ENCODE data around the gene CYFIP2. TPM values are rescaled to one million over a fixed set of nuclear protein-coding genes. Genes with fewer than 3 reads are reported as not detected.

CYFIP2 gene
- total RNA-seq, 1 donor from 2014 or later, result 2.1 TPM

GRCh38 chr5:157259699-157260098 is 6.2 kb upstream of the CYFIP2 start:
- ATAC-seq, result no peak

GRCh38 chr5:157263496-157264090 is 2.3 kb upstream of the CYFIP2 start:
- ATAC-seq, result no peak

- ATAC-seq, result peak; percentile 47
Measured at GRCh38 chr5:157266286-157267007, 524 bp downstream of the CYFIP2 start.

GRCh38 chr5:157267025-157267424 is 1.1 kb downstream of the CYFIP2 start:
- ATAC-seq, result no peak

- no peak for ATAC-seq
Measured at GRCh38 chr5:157267761-157268480, 2.0 kb downstream of the CYFIP2 start.

GRCh38 chr5:157269165-157269671 is 3.3 kb downstream of the CYFIP2 start:
- no peak for ATAC-seq

GRCh38 chr5:157269761-157270272 is 3.9 kb downstream of the CYFIP2 start:
- no peak for ATAC-seq

GRCh38 chr5:157270771-157271170 is 4.8 kb downstream of the CYFIP2 start:
- ATAC-seq, result no peak

- peak; percentile 85 for ATAC-seq
Measured at GRCh38 chr5:157271740-157272271, 5.9 kb downstream of the CYFIP2 start.

GRCh38 chr5:157273131-157273556 is 7.2 kb downstream of the CYFIP2 start:
- peak; percentile 55 for ATAC-seq

- ATAC-seq, result no peak
Measured at GRCh38 chr5:157275403-157275802, 9.5 kb downstream of the CYFIP2 start.

- no peak for ATAC-seq
Measured at GRCh38 chr5:157278319-157279037, 12.6 kb downstream of the CYFIP2 start.

- ATAC-seq, result no peak
Measured at GRCh38 chr5:157279605-157280239, 13.8 kb downstream of the CYFIP2 start.

GRCh38 chr5:157280927-157281326 is 15.0 kb downstream of the CYFIP2 start:
- no peak for ATAC-seq

- no peak for ATAC-seq
Measured at GRCh38 chr5:157282150-157282549, 16.2 kb downstream of the CYFIP2 start.

GRCh38 chr5:157283434-157283833 is 17.5 kb downstream of the CYFIP2 start:
- ATAC-seq, result peak; percentile 63

- ATAC-seq, result no peak
Measured at GRCh38 chr5:157284458-157285212, 18.7 kb downstream of the CYFIP2 start.

- ATAC-seq, result no peak
Measured at GRCh38 chr5:157285310-157286035, 19.6 kb downstream of the CYFIP2 start.

- ATAC-seq, result no peak
Measured at GRCh38 chr5:157286761-157287211, 20.9 kb downstream of the CYFIP2 start.
